SKM-1 (cell line): ENCODE measurements around the gene EN2.

Experiments
- DNase-seq: peaks from one replicate; lab custom pipeline; 2025; ENCODE audit not compliant: unreplicated experiment; lab: John Stamatoyannopoulos, UW

EN2 gene

GRCh38 chr7:155484483-155485399, 26.8 kb downstream of the EN2 start:
- no peak for DNase-seq

- no peak for DNase-seq
Observed at GRCh38 chr7:155486783-155487508, 29.0 kb downstream of the EN2 start.

- DNase-seq: no peak
Observed at GRCh38 chr7:155487509-155488482, 29.9 kb downstream of the EN2 start.

GRCh38 chr7:155488483-155489127, 30.7 kb downstream of the EN2 start:
- DNase-seq: no peak

GRCh38 chr7:155489158-155489840, 31.4 kb downstream of the EN2 start:
- DNase-seq: no peak

GRCh38 chr7:155489862-155490696, 32.1 kb downstream of the EN2 start:
- no peak for DNase-seq

GRCh38 chr7:155490697-155491628, 33.0 kb downstream of the EN2 start:
- no peak for DNase-seq

- no peak for DNase-seq
Observed at GRCh38 chr7:155491812-155492211, 33.9 kb downstream of the EN2 start.

GRCh38 chr7:155493744-155494538, 36.0 kb downstream of the EN2 start:
- DNase-seq: no peak

- DNase-seq: no peak
Observed at GRCh38 chr7:155494551-155494950, 36.6 kb downstream of the EN2 start.

- no peak for DNase-seq
Observed at GRCh38 chr7:155495440-155496248, 37.7 kb downstream of the EN2 start.

- no peak for DNase-seq
Observed at GRCh38 chr7:155496267-155497005, 38.5 kb downstream of the EN2 start.

GRCh38 chr7:155497149-155497901, 39.4 kb downstream of the EN2 start:
- no peak for DNase-seq

GRCh38 chr7:155505422-155505793, 47.5 kb downstream of the EN2 start:
- no peak for DNase-seq

GRCh38 chr7:155506854-155507337, 49.0 kb downstream of the EN2 start:
- DNase-seq: no peak
